ENCODE measurements around the gene GALNT10.

Gene GALNT10

GRCh38 chr5:154406231-154406630 lies 215.7 kb downstream of the GALNT10 start:
- H3K4me3 ChIP-seq = no peak overlapping the region
- no peak for DNase-seq (ENCODE audit: low spot score in 2 of 2)
- H3K27me3 ChIP-seq (ENCODE audit: low read depth) = no peaks in the 10 kb centered on the region
- in situ Hi-C loops (cut with MboI; ENCODE audit: low sequenced_read_pairs) = loop anchor here (10.0 kb wide), 1 partner anchor 421 kb away; no protein-coding TSS in a partner anchor
- no peaks in the 10 kb centered on the region for H3K9me3 ChIP-seq
- H3K36me3 ChIP-seq (replicated peaks) = no peaks in the 10 kb centered on the region
- H3K4me1 ChIP-seq = no peaks in the 10 kb centered on the region

- Histone ChIP-seq H3K4me1 (no peaks in the 10 kb centered on the region), H3K9me3 (no peaks in the 10 kb centered on the region), H3K36me3 (replicated peaks) (no peaks in the 10 kb centered on the region), H3K4me3 (no peak overlapping the region), H3K27me3 (ENCODE audit: low read depth) (no peaks in the 10 kb centered on the region)
- DNase-seq (ENCODE audit: low spot score in 2 of 2) = no peak
- in situ Hi-C loops (cut with MboI; ENCODE audit: low sequenced_read_pairs) = loop anchor here (10.0 kb wide), 1 partner anchor 422 kb away; no protein-coding TSS in a partner anchor
These were observed 216.3 kb downstream of the GALNT10 start for GRCh38 chr5:154406826-154407225.

GRCh38 chr5:154408811-154409210 lies 218.3 kb downstream of the GALNT10 start:
- in situ Hi-C loops (cut with MboI; ENCODE audit: low sequenced_read_pairs) = loop anchor here (10.0 kb wide), 1 partner anchor 424 kb away; no protein-coding TSS in a partner anchor
- no peaks in the 10 kb centered on the region for H3K27me3 ChIP-seq (ENCODE audit: low read depth)
- no peak for DNase-seq (ENCODE audit: low spot score in 2 of 2)

GRCh38 chr5:154409230-154409840 lies 218.8 kb downstream of the GALNT10 start:
- no peaks in the 10 kb centered on the region for H3K36me3 ChIP-seq (replicated peaks)
- H3K4me3 ChIP-seq = no peak overlapping the region
- no peaks in the 10 kb centered on the region for H3K27me3 ChIP-seq (ENCODE audit: low read depth)
- in situ Hi-C loops (cut with MboI; ENCODE audit: low sequenced_read_pairs) = loop anchor here (10.0 kb wide), 1 partner anchor 425 kb away; no protein-coding TSS in a partner anchor
- DNase-seq (ENCODE audit: low spot score in 2 of 2) = no peak
- H3K4me1 ChIP-seq = no peaks in the 10 kb centered on the region
- no peaks in the 10 kb centered on the region for H3K9me3 ChIP-seq

More at GRCh38 chr5:154408811-154409210, 218.3 kb downstream of the GALNT10 start:
- H3K36me3 ChIP-seq (replicated peaks) = no peaks in the 10 kb centered on the region
- no peak overlapping the region for H3K4me3 ChIP-seq
- H3K9me3 ChIP-seq = no peaks in the 10 kb centered on the region
- no peaks in the 10 kb centered on the region for H3K4me1 ChIP-seq

GRCh38 chr5:154410008-154410407 lies 219.5 kb downstream of the GALNT10 start:
- H3K9me3 ChIP-seq = no peaks in the 10 kb centered on the region

GRCh38 chr5:154410786-154411185 lies 220.3 kb downstream of the GALNT10 start:
- Histone ChIP-seq H3K4me3 (no peak overlapping the region), H3K4me1 (no peaks in the 10 kb centered on the region), H3K9me3 (no peaks in the 10 kb centered on the region), H3K36me3 (replicated peaks) (no peaks in the 10 kb centered on the region), H3K27me3 (ENCODE audit: low read depth) (no peaks in the 10 kb centered on the region)
- DNase-seq (ENCODE audit: low spot score in 2 of 2) = no peak
- in situ Hi-C loops (cut with MboI; ENCODE audit: low sequenced_read_pairs) = no loop called here

More at GRCh38 chr5:154410008-154410407, 219.5 kb downstream of the GALNT10 start:
- no peak overlapping the region for H3K4me3 ChIP-seq
- H3K4me1 ChIP-seq = no peaks in the 10 kb centered on the region
- no peak for DNase-seq (ENCODE audit: low spot score in 2 of 2)
- H3K36me3 ChIP-seq (replicated peaks) = no peaks in the 10 kb centered on the region
- no peaks in the 10 kb centered on the region for H3K27me3 ChIP-seq (ENCODE audit: low read depth)
- in situ Hi-C loops (cut with MboI; ENCODE audit: low sequenced_read_pairs) = no loop called here

GRCh38 chr5:154411338-154411737 lies 220.8 kb downstream of the GALNT10 start:
- no peak for DNase-seq (ENCODE audit: low spot score in 2 of 2)
- Histone ChIP-seq H3K9me3 (no peaks in the 10 kb centered on the region), H3K27me3 (ENCODE audit: low read depth) (no peaks in the 10 kb centered on the region), H3K4me1 (no peaks in the 10 kb centered on the region), H3K36me3 (replicated peaks) (no peaks in the 10 kb centered on the region), H3K4me3 (no peak overlapping the region)
- in situ Hi-C loops (cut with MboI; ENCODE audit: low sequenced_read_pairs) = no loop called here

- Histone ChIP-seq H3K9me3 (no peaks in the 10 kb centered on the region), H3K4me3 (no peak overlapping the region), H3K36me3 (replicated peaks) (no peaks in the 10 kb centered on the region), H3K4me1 (no peaks in the 10 kb centered on the region), H3K27me3 (ENCODE audit: low read depth) (no peaks in the 10 kb centered on the region)
- no peak for DNase-seq (ENCODE audit: low spot score in 2 of 2)
- in situ Hi-C loops (cut with MboI; ENCODE audit: low sequenced_read_pairs) = no loop called here
These were observed 221.8 kb downstream of the GALNT10 start for GRCh38 chr5:154412316-154412715.

GRCh38 chr5:154412925-154413324 lies 222.4 kb downstream of the GALNT10 start:
- no peaks in the 10 kb centered on the region for H3K27me3 ChIP-seq (ENCODE audit: low read depth)
- DNase-seq (ENCODE audit: low spot score in 2 of 2) = no peak
- H3K4me3 ChIP-seq = no peak overlapping the region
- in situ Hi-C loops (cut with MboI; ENCODE audit: low sequenced_read_pairs) = no loop called here
- no peaks in the 10 kb centered on the region for H3K4me1 ChIP-seq
- H3K36me3 ChIP-seq (replicated peaks) = no peaks in the 10 kb centered on the region
- H3K9me3 ChIP-seq = no peaks in the 10 kb centered on the region

GRCh38 chr5:154415114-154415513 lies 224.6 kb downstream of the GALNT10 start:
- no peaks in the 10 kb centered on the region for H3K36me3 ChIP-seq (replicated peaks)
- H3K4me3 ChIP-seq = no peak overlapping the region
- in situ Hi-C loops (cut with MboI; ENCODE audit: low sequenced_read_pairs) = no loop called here

GRCh38 chr5:154418344-154418820 lies 227.8 kb downstream of the GALNT10 start:
- no peak overlapping the region for H3K4me3 ChIP-seq
- peak; percentile 7 to 44 for DNase-seq (ENCODE audit: low spot score in 2 of 2)
- H3K9me3 ChIP-seq = no peaks in the 10 kb centered on the region
- H3K27me3 ChIP-seq (ENCODE audit: low read depth) = no peaks in the 10 kb centered on the region
- H3K36me3 ChIP-seq (replicated peaks) = no peaks in the 10 kb centered on the region
- no peaks in the 10 kb centered on the region for H3K4me1 ChIP-seq
- in situ Hi-C loops (cut with MboI; ENCODE audit: low sequenced_read_pairs) = no loop called here

More at GRCh38 chr5:154415114-154415513, 224.6 kb downstream of the GALNT10 start:
- no peaks in the 10 kb centered on the region for H3K27me3 ChIP-seq (ENCODE audit: low read depth)
- H3K9me3 ChIP-seq = no peaks in the 10 kb centered on the region
- H3K4me1 ChIP-seq = no peaks in the 10 kb centered on the region
- no peak for DNase-seq (ENCODE audit: low spot score in 2 of 2)

- Histone ChIP-seq H3K9me3 (no peaks in the 10 kb centered on the region), H3K4me1 (no peaks in the 10 kb centered on the region), H3K36me3 (replicated peaks) (no peaks in the 10 kb centered on the region), H3K4me3 (no peak overlapping the region), H3K27me3 (ENCODE audit: low read depth) (no peaks in the 10 kb centered on the region)
- DNase-seq (ENCODE audit: low spot score in 2 of 2) = no peak
- in situ Hi-C loops (cut with MboI; ENCODE audit: low sequenced_read_pairs) = no loop called here
These were observed 228.7 kb downstream of the GALNT10 start for GRCh38 chr5:154419236-154419635.

- Histone ChIP-seq H3K4me1 (no peaks in the 10 kb centered on the region; the same call in none of the 2 replicates), H3K9me3 (no peaks in the 10 kb centered on the region), H3K36me3 (replicated peaks) (no peaks in the 10 kb centered on the region), H3K4me3 (no peak overlapping the region), H3K27me3 (ENCODE audit: low read depth) (no peaks in the 10 kb centered on the region)
- in situ Hi-C loops (cut with MboI; ENCODE audit: low sequenced_read_pairs) = no loop called here
- DNase-seq (ENCODE audit: low spot score in 2 of 2) = peak in 1 of 2 experiments; percentile 49
These were observed 231.3 kb downstream of the GALNT10 start for GRCh38 chr5:154421868-154422267.

GRCh38 chr5:154422298-154422697 lies 231.8 kb downstream of the GALNT10 start:
- in situ Hi-C loops (cut with MboI; ENCODE audit: low sequenced_read_pairs) = no loop called here
- Histone ChIP-seq H3K4me1 (no peaks in the 10 kb centered on the region; the same call in none of the 2 replicates), H3K36me3 (replicated peaks) (no peaks in the 10 kb centered on the region), H3K9me3 (no peaks in the 10 kb centered on the region), H3K27me3 (ENCODE audit: low read depth) (no peaks in the 10 kb centered on the region), H3K4me3 (no peak overlapping the region)
- DNase-seq (ENCODE audit: low spot score in 2 of 2) = no peak
